ENCODE measurements around the gene CLDN7.

- TF ChIP-seq POLR2A (IDR thresholded peaks at IDR 0.05) (no peak), EP300 (IDR thresholded peaks at IDR 0.05) (no peak), POLR2AphosphoS5 (IDR thresholded peaks at IDR 0.05) (no peak)
- TF ChIP-seq, protein P1, sequence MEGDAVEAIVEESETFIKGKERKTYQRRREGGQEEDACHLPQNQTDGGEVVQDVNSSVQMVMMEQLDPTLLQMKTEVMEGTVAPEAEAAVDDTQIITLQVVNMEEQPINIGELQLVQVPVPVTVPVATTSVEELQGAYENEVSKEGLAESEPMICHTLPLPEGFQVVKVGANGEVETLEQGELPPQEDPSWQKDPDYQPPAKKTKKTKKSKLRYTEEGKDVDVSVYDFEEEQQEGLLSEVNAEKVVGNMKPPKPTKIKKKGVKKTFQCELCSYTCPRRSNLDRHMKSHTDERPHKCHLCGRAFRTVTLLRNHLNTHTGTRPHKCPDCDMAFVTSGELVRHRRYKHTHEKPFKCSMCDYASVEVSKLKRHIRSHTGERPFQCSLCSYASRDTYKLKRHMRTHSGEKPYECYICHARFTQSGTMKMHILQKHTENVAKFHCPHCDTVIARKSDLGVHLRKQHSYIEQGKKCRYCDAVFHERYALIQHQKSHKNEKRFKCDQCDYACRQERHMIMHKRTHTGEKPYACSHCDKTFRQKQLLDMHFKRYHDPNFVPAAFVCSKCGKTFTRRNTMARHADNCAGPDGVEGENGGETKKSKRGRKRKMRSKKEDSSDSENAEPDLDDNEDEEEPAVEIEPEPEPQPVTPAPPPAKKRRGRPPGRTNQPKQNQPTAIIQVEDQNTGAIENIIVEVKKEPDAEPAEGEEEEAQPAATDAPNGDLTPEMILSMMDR (IDR thresholded peaks at IDR 0.05) = no peak
Observed at GRCh38 chr17:7285679-7286078, 23.4 kb upstream of the CLDN7 start.
